ENCODE data around the gene STAT5A.
A peak's percentile ranks its signal among the peaks of the same experiment; 100 is the strongest.

The STAT5A gene

DNA sequence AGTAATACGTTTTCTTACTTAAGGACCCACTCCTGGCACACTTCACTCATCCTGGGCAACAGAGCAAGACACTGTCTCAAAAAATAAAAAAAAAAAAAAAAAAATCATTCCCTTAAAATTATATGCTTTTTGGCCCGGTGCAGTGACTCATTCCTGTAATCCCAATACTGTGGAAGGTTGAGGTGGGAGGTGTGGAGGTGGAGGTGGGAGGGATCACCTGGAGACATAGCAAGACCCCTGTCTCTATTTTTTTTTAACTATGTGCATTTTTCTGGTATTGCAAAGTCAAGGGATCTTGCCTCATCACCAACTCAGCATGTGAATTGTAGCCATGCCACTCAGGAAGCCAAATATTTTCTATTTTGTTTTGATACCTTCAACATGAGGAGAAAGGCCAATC is 21.8 kb upstream of the STAT5A start:
- no peak overlapping the region for H3K4me3 ChIP-seq (ENCODE audit: low read depth, low read length)
- H3K9me3 ChIP-seq (ENCODE audit: control insufficient read depth, insufficient read depth, low read depth, low read length): no peaks in the 10 kb centered on the region
- peaks cover 18% of the 10 kb centered on the region for H3K4me1 ChIP-seq (ENCODE audit: control insufficient read depth, insufficient read depth, low read length)
- TF ChIP-seq ZNF398 (tag by site-specific recombination; IDR thresholded peaks at IDR 0.05): no peak
- peak; percentile 79 for TF ChIP-seq ZFHX2 (tag by site-specific recombination; conservative IDR thresholded peaks at IDR 0.05)
- TF ChIP-seq EGR2 (tag by site-specific recombination; IDR thresholded peaks at IDR 0.05; ENCODE audit: low read depth): peak; percentile 66
- TF ChIP-seq ZNF362 (tag by site-specific recombination; IDR thresholded peaks at IDR 0.05): peak; percentile 77
- CTCF ChIA-PET: interaction anchor here (0.6 to 2.6 kb wide), 4 partner anchors 15 to 264 kb away, joined by 3 to 8 read pairs (median 4); no protein-coding TSS in a partner anchor
- no peaks in the 10 kb centered on the region; a peak in 1 of 3 replicates for H3K36me3 ChIP-seq (ENCODE audit: control insufficient read depth in 2 of 2, insufficient read depth in 1 of 2, low read length in 2 of 2)
- no peak overlapping the region for H3K27ac ChIP-seq (ENCODE audit: extremely low read depth, low read depth, low read length)
- POLR2A ChIA-PET: interaction anchor here (0.7 kb wide), 1 partner anchor 11 kb away, joined by 3 read pairs; no protein-coding TSS in a partner anchor

GRCh38 chr17:42266918-42267766 is 21.2 kb upstream of the STAT5A start:
- Histone ChIP-seq H3K36me3 (ENCODE audit: control insufficient read depth in 2 of 2, insufficient read depth in 1 of 2, low read length in 2 of 2) (no peaks in the 10 kb centered on the region), H3K4me3 (ENCODE audit: low read depth, low read length) (no peak overlapping the region), H3K9me3 (ENCODE audit: control insufficient read depth, insufficient read depth, low read depth, low read length) (no peaks in the 10 kb centered on the region), H3K4me1 (ENCODE audit: control insufficient read depth, insufficient read depth, low read length) (peaks cover 24% of the 10 kb centered on the region), H3K27ac (ENCODE audit: extremely low read depth, low read depth, low read length) (no peak overlapping the region)
- CTCF ChIA-PET: interaction anchor here (0.6 to 2.6 kb wide), 2 partner anchors 38 to 45 kb away, joined by 3 to 8 read pairs; no protein-coding TSS in a partner anchor
- POLR2A ChIA-PET: interaction anchor here (0.5 to 1.0 kb wide), 3 partner anchors 9 to 1276 kb away, joined by 3 to 5 read pairs (median 3); no protein-coding TSS in a partner anchor
- TF ChIP-seq ZNF747 (tag by site-specific recombination; IDR thresholded peaks at IDR 0.05): no peak
- TF ChIP-seq, protein P1, sequence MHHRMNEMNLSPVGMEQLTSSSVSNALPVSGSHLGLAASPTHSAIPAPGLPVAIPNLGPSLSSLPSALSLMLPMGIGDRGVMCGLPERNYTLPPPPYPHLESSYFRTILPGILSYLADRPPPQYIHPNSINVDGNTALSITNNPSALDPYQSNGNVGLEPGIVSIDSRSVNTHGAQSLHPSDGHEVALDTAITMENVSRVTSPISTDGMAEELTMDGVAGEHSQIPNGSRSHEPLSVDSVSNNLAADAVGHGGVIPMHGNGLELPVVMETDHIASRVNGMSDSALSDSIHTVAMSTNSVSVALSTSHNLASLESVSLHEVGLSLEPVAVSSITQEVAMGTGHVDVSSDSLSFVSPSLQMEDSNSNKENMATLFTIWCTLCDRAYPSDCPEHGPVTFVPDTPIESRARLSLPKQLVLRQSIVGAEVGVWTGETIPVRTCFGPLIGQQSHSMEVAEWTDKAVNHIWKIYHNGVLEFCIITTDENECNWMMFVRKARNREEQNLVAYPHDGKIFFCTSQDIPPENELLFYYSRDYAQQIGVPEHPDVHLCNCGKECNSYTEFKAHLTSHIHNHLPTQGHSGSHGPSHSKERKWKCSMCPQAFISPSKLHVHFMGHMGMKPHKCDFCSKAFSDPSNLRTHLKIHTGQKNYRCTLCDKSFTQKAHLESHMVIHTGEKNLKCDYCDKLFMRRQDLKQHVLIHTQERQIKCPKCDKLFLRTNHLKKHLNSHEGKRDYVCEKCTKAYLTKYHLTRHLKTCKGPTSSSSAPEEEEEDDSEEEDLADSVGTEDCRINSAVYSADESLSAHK (tag by site-specific recombination; IDR thresholded peaks at IDR 0.05): no peak
- no peak for TF ChIP-seq ZNF426 (tag by site-specific recombination; IDR thresholded peaks at IDR 0.05)
- TF ChIP-seq SETDB1 (IDR thresholded peaks at IDR 0.05; ENCODE audit: insufficient read length, low read length): no peak
- TF ChIP-seq ZNF549 (tag by site-specific recombination; IDR thresholded peaks at IDR 0.05): no peak
- no peak for TF ChIP-seq ZNF580 (tag by site-specific recombination; IDR thresholded peaks at IDR 0.05)
- no peak for TF ChIP-seq PBX3 (CRISPR knock-in tag; IDR thresholded peaks at IDR 0.05)
- no peak for TF ChIP-seq ZNF274 (IDR thresholded peaks at IDR 0.05; ENCODE audit: low read length)
- no peak for TF ChIP-seq ZNF274 (tag by site-specific recombination; IDR thresholded peaks at IDR 0.05; ENCODE audit: borderline replicate concordance)
- no peak for TF ChIP-seq GLIS2 (tag by site-specific recombination; IDR thresholded peaks at IDR 0.05)
- no peak for TF ChIP-seq FEZF1 (tag by site-specific recombination; IDR thresholded peaks at IDR 0.05)
- TF ChIP-seq ZNF10 (tag by site-specific recombination; IDR thresholded peaks at IDR 0.05): 0 out of 2 replicates have a peak, but pooled peaks have one; percentile 12
- TF ChIP-seq ZNF677 (tag by site-specific recombination; IDR thresholded peaks at IDR 0.05): no peak
- TF ChIP-seq SCRT2 (tag by site-specific recombination; IDR thresholded peaks at IDR 0.05): no peak
- TF ChIP-seq YY2 (tag by site-specific recombination; IDR thresholded peaks at IDR 0.05): no peak
- no peak for TF ChIP-seq ZNF555 (tag by site-specific recombination; conservative IDR thresholded peaks at IDR 0.05)
- TF ChIP-seq KLF7 (tag by site-specific recombination; IDR thresholded peaks at IDR 0.05; ENCODE audit: borderline replicate concordance): no peak
- TF ChIP-seq ZNF785 (tag by site-specific recombination; IDR thresholded peaks at IDR 0.05): no peak
- 0 out of 2 replicates have a peak, but pooled peaks have one; percentile 41 for TF ChIP-seq ZNF501 (tag by site-specific recombination; IDR thresholded peaks at IDR 0.05)
- TF ChIP-seq ZNF433 (tag by site-specific recombination; IDR thresholded peaks at IDR 0.05; ENCODE audit: low read depth): no peak
- TF ChIP-seq BCL6B (tag by site-specific recombination; IDR thresholded peaks at IDR 0.05): no peak
- 0 out of 2 replicates have a peak, but pooled peaks have one; percentile 45 for TF ChIP-seq ZSCAN23 (tag by site-specific recombination; IDR thresholded peaks at IDR 0.05)
